Effector memory CD8-positive, alpha-beta T cell (primary cell): ENCODE measurements around the gene C4BPA.

Experiments
- ATAC-seq: fragments of 150-1000 bp; cut with Tn5 transposase; replicated peaks from 2 replicates; pipeline ENCODE4 v1.10.0; 2021; ENCODE audit warnings: mild to moderate bottlenecking, moderate library complexity
- DNase-seq, 3 experiments: peaks; one replicate each; pipeline ENCODE4 v3.0.0; 2021
- H3K27ac Mint-ChIP-seq, 2 donors: one replicate each; pipeline ENCODE4 v1.8.0; 2022; ENCODE audit warnings: mild to moderate bottlenecking in 2 of 2, mixed read lengths in 2 of 2, moderate library complexity in 2 of 2
- H3K27me3 Mint-ChIP-seq, 2 donors: one replicate each; pipeline ENCODE4 v1.8.0; 2022; ENCODE audit warnings: mixed read lengths in 2 of 2
- H3K36me3 Mint-ChIP-seq: one replicate; pipeline ENCODE4 v1.8.0; 2022; ENCODE audit warnings: mild to moderate bottlenecking, moderate library complexity, mixed read lengths; ENCODE audit not compliant: insufficient read depth
- H3K4me1 Mint-ChIP-seq, 2 donors: one replicate each; pipeline ENCODE4 v1.8.0; 2022; ENCODE audit warnings: low read depth in 2 of 2, mixed read lengths in 2 of 2
- H3K4me3 Mint-ChIP-seq, 2 donors: one replicate each; pipeline ENCODE4 v1.8.0; 2022; ENCODE audit warnings: mild to moderate bottlenecking in 2 of 2, mixed read lengths in 2 of 2, moderate library complexity in 2 of 2
- H3K9me3 Mint-ChIP-seq, 2 donors: one replicate each; pipeline ENCODE4 v1.8.0; 2022; ENCODE audit warnings: mixed read lengths in 2 of 2

Gene C4BPA

GRCh38 chr1:207081806-207082205 is 22.2 kb upstream of the C4BPA start:
- no peak for ATAC-seq
- H3K27ac Mint-ChIP-seq: no peak overlapping the region
- no peak for DNase-seq
- no peak overlapping the region for H3K4me3 Mint-ChIP-seq
- H3K27me3 Mint-ChIP-seq: peaks cover 26 to 50% of the 10 kb centered on the region in 2 donors
- no peaks in the 10 kb centered on the region for H3K4me1 Mint-ChIP-seq
- H3K36me3 Mint-ChIP-seq: no peaks in the 10 kb centered on the region
- H3K9me3 Mint-ChIP-seq: no peaks in the 10 kb centered on the region

GRCh38 chr1:207084232-207084631 is 19.8 kb upstream of the C4BPA start:
- H3K27me3 Mint-ChIP-seq: peaks cover 37 to 51% of the 10 kb centered on the region in 2 donors
- no peaks in the 10 kb centered on the region for H3K36me3 Mint-ChIP-seq
- H3K27ac Mint-ChIP-seq: no peak overlapping the region
- ATAC-seq: no peak
- no peak for DNase-seq
- no peak overlapping the region for H3K4me3 Mint-ChIP-seq
- H3K4me1 Mint-ChIP-seq: no peaks in the 10 kb centered on the region
- H3K9me3 Mint-ChIP-seq: no peaks in the 10 kb centered on the region

- H3K4me1 Mint-ChIP-seq: no peaks in the 10 kb centered on the region
- no peaks in the 10 kb centered on the region for H3K36me3 Mint-ChIP-seq
- DNase-seq (peak; percentile 46 to 51 (median 50)), ATAC-seq (peak; percentile 79)
- no peak overlapping the region for H3K4me3 Mint-ChIP-seq
- H3K27me3 Mint-ChIP-seq: peaks cover 42 to 56% of the 10 kb centered on the region in 2 donors
- H3K9me3 Mint-ChIP-seq: no peaks in the 10 kb centered on the region
- no peak overlapping the region for H3K27ac Mint-ChIP-seq
Measured at GRCh38 chr1:207084701-207085180, 19.3 kb upstream of the C4BPA start.

GRCh38 chr1:207085887-207086286 is 18.1 kb upstream of the C4BPA start:
- Mint-ChIP-seq H3K9me3 (no peaks in the 10 kb centered on the region), H3K27ac (no peak overlapping the region), H3K27me3 (peaks cover 45 to 58% of the 10 kb centered on the region in 2 donors), H3K4me1 (no peaks in the 10 kb centered on the region), H3K36me3 (no peaks in the 10 kb centered on the region), H3K4me3 (no peak overlapping the region)
- ATAC-seq (no peak), DNase-seq (no peak)

- Mint-ChIP-seq H3K4me1 (no peaks in the 10 kb centered on the region), H3K27me3 (peaks cover 33 to 54% of the 10 kb centered on the region in 2 donors), H3K36me3 (no peaks in the 10 kb centered on the region), H3K4me3 (no peak overlapping the region), H3K27ac (no peak overlapping the region), H3K9me3 (no peaks in the 10 kb centered on the region)
- no peak for ATAC-seq
- DNase-seq: no peak
Measured at GRCh38 chr1:207088161-207088560, 15.9 kb upstream of the C4BPA start.

GRCh38 chr1:207088701-207089626 is 15.1 kb upstream of the C4BPA start, which contains the start of gene C4BPB:
TSS of gene C4BPB (plus strand) at chr1:207088860. CDS start at chr1:207089532, 672 bp downstream.
- H3K4me3 Mint-ChIP-seq: no peak within 1 kb of the TSS
- H3K4me1 Mint-ChIP-seq: no peaks in the 10 kb centered on the region
- H3K9me3 Mint-ChIP-seq: no peaks in the 10 kb centered on the region
- H3K27ac Mint-ChIP-seq: no peak within 1 kb of the TSS
- DNase-seq (no peak), ATAC-seq (no peak)
- H3K27me3 Mint-ChIP-seq: peaks cover 26 to 46% of the 10 kb centered on the region in 2 donors
- no peaks in the 10 kb centered on the region for H3K36me3 Mint-ChIP-seq

- no peak for DNase-seq
Measured at GRCh38 chr1:207089627-207090355, 14.2 kb upstream of the C4BPA start.

GRCh38 chr1:207091200-207091908 is 12.7 kb upstream of the C4BPA start:
- Mint-ChIP-seq H3K4me3 (no peak overlapping the region), H3K27me3 (peaks cover 37 to 39% of the 10 kb centered on the region in 2 donors), H3K27ac (no peak overlapping the region), H3K4me1 (no peaks in the 10 kb centered on the region), H3K9me3 (no peaks in the 10 kb centered on the region), H3K36me3 (no peaks in the 10 kb centered on the region)
- DNase-seq (no peak), ATAC-seq (no peak)

More at GRCh38 chr1:207089627-207090355, 14.2 kb upstream of the C4BPA start:
- H3K4me3 Mint-ChIP-seq: no peak overlapping the region
- no peaks in the 10 kb centered on the region for H3K4me1 Mint-ChIP-seq
- ATAC-seq: no peak
- H3K9me3 Mint-ChIP-seq: no peaks in the 10 kb centered on the region
- H3K36me3 Mint-ChIP-seq: no peaks in the 10 kb centered on the region
- peaks cover 26 to 38% of the 10 kb centered on the region in 2 donors for H3K27me3 Mint-ChIP-seq
- no peak overlapping the region for H3K27ac Mint-ChIP-seq

- Mint-ChIP-seq H3K36me3 (no peaks in the 10 kb centered on the region), H3K4me1 (no peaks in the 10 kb centered on the region), H3K27me3 (peaks cover 36% of the 10 kb centered on the region in 2 donors), H3K27ac (no peak overlapping the region), H3K9me3 (no peaks in the 10 kb centered on the region), H3K4me3 (no peak overlapping the region)
- DNase-seq: no peak
- no peak for ATAC-seq
Measured at GRCh38 chr1:207093944-207094343, 10.1 kb upstream of the C4BPA start.

GRCh38 chr1:207097871-207098324 is 6.1 kb upstream of the C4BPA start:
- DNase-seq (no peak), ATAC-seq (no peak)
- Mint-ChIP-seq H3K4me3 (no peak overlapping the region), H3K36me3 (no peaks in the 10 kb centered on the region), H3K4me1 (no peaks in the 10 kb centered on the region), H3K27me3 (peaks cover 33 to 37% of the 10 kb centered on the region in 2 donors), H3K9me3 (no peaks in the 10 kb centered on the region), H3K27ac (no peak overlapping the region)

GRCh38 chr1:207101720-207102119 is 2.3 kb upstream of the C4BPA start:
- H3K36me3 Mint-ChIP-seq: no peaks in the 10 kb centered on the region
- peaks cover 23 to 29% of the 10 kb centered on the region in 2 donors for H3K27me3 Mint-ChIP-seq
- DNase-seq (no peak), ATAC-seq (no peak)
- H3K9me3 Mint-ChIP-seq: no peaks in the 10 kb centered on the region
- H3K27ac Mint-ChIP-seq: no peak overlapping the region
- no peaks in the 10 kb centered on the region for H3K4me1 Mint-ChIP-seq
- no peak overlapping the region for H3K4me3 Mint-ChIP-seq

GRCh38 chr1:207102146-207102545 is 1.9 kb upstream of the C4BPA start:
- Mint-ChIP-seq H3K36me3 (no peaks in the 10 kb centered on the region), H3K9me3 (no peaks in the 10 kb centered on the region), H3K27ac (no peak overlapping the region), H3K4me1 (no peaks in the 10 kb centered on the region), H3K27me3 (peaks cover 26 to 27% of the 10 kb centered on the region in 2 donors), H3K4me3 (no peak overlapping the region)
- ATAC-seq (no peak), DNase-seq (no peak)

- Mint-ChIP-seq H3K9me3 (no peaks in the 10 kb centered on the region), H3K36me3 (no peaks in the 10 kb centered on the region), H3K4me1 (no peaks in the 10 kb centered on the region), H3K4me3 (no peak overlapping the region), H3K27me3 (peaks cover 30 to 31% of the 10 kb centered on the region in 2 donors), H3K27ac (no peak overlapping the region)
- DNase-seq (no peak), ATAC-seq (no peak)
Measured at GRCh38 chr1:207102659-207103058, 1.4 kb upstream of the C4BPA start.
